ENCODE measurements around the gene COQ10A. TPM values are rescaled to one million over a fixed set of nuclear protein-coding genes. Genes with fewer than 3 reads are reported as not detected.

Gene COQ10A
- total and polyA plus RNA-seq, 9 of the 15 experiments (the other 6 are each of a cell fraction or from before 2014, with no cell fraction given): 3.1 to 26.4 (median 12.7) TPM

DNA sequence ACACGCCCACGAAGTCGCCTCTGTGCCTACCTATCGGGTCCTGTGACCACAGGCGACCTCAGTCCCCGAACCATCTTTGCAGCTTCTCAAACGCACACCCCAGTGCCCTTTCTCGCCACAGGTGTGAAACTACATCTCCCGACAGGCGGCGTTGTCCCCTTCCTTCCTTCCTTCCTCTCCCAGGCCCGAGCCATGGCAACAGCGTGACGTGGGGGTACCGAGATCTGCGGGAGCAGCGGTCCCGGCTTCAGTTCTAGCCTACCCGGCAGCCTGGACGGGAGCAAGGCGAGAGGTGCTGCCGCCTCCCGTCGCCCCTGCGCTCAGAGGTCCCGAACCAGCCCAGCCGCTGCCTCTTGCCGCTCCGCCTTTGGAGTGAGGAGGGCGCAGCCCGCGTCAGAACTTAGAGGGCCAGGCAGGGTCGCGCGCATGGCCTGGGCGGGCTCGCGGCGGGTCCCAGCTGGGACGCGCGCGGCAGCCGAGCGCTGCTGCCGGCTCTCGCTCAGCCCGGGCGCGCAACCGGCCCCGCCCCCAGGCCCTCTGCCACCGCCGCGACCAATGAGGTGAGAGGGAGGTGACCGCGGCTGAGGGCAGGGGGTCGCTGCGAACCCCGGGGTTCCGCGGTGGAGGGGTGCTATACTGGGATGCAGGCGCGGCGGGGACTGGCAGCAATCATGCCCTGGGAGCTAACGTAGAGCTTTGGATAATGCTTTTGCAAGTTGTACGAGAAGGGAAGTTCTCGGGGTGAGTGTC is at the start of gene COQ10A (continued):
- TF ChIP-seq, protein P1, sequence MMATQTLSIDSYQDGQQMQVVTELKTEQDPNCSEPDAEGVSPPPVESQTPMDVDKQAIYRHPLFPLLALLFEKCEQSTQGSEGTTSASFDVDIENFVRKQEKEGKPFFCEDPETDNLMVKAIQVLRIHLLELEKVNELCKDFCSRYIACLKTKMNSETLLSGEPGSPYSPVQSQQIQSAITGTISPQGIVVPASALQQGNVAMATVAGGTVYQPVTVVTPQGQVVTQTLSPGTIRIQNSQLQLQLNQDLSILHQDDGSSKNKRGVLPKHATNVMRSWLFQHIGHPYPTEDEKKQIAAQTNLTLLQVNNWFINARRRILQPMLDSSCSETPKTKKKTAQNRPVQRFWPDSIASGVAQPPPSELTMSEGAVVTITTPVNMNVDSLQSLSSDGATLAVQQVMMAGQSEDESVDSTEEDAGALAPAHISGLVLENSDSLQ (IDR thresholded peaks at IDR 0.05): peak; percentile 50; the same call in 1 of the 2 replicates
- TF ChIP-seq, protein P2, sequence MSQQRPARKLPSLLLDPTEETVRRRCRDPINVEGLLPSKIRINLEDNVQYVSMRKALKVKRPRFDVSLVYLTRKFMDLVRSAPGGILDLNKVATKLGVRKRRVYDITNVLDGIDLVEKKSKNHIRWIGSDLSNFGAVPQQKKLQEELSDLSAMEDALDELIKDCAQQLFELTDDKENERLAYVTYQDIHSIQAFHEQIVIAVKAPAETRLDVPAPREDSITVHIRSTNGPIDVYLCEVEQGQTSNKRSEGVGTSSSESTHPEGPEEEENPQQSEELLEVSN (IDR thresholded peaks at IDR 0.05; ENCODE audit: borderline replicate concordance in 1 of 2, extremely low read depth in 1 of 2, insufficient read depth in 1 of 2, insufficient read length in 1 of 2, low read depth in 1 of 2, low read length in 1 of 2, poor library complexity in 1 of 2, severe bottlenecking in 1 of 2): peak in 1 of 2 experiments; percentile 2
- TF ChIP-seq MAFG (tag; conservative IDR thresholded peaks at IDR 0.05): no peak
- TF ChIP-seq DNMT1 (IDR thresholded peaks at IDR 0.05): no peak
- TF ChIP-seq, protein P3, sequence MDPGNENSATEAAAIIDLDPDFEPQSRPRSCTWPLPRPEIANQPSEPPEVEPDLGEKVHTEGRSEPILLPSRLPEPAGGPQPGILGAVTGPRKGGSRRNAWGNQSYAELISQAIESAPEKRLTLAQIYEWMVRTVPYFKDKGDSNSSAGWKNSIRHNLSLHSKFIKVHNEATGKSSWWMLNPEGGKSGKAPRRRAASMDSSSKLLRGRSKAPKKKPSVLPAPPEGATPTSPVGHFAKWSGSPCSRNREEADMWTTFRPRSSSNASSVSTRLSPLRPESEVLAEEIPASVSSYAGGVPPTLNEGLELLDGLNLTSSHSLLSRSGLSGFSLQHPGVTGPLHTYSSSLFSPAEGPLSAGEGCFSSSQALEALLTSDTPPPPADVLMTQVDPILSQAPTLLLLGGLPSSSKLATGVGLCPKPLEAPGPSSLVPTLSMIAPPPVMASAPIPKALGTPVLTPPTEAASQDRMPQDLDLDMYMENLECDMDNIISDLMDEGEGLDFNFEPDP (CRISPR knock-in tag; IDR thresholded peaks at IDR 0.05): no peak
- no peak for TF ChIP-seq ARID1B (IDR thresholded peaks at IDR 0.05)
- peak; percentile 34 for TF ChIP-seq JUND (IDR thresholded peaks at IDR 0.05; ENCODE audit: borderline replicate concordance, low read depth, low read length)
- peak; percentile 49; the same call in 1 of the 3 replicates for TF ChIP-seq JUND (tag; IDR thresholded peaks at IDR 0.05; ENCODE audit: borderline replicate concordance, low read depth, low read length)
- TF ChIP-seq ZNF282 (CRISPR knock-in tag; IDR thresholded peaks at IDR 0.05): no peak
- no peak for TF ChIP-seq HMG20A (CRISPR knock-in tag; conservative IDR thresholded peaks at IDR 0.05)
- no peak for TF ChIP-seq MCM5 (IDR thresholded peaks at IDR 0.05; ENCODE audit: low read depth)
- TF ChIP-seq MTA1 (IDR thresholded peaks at IDR 0.05; ENCODE audit: borderline replicate concordance): peak; percentile 21; the same call in 1 of the 2 replicates
- TF ChIP-seq NONO (IDR thresholded peaks at IDR 0.05; ENCODE audit: low read depth in 2 of 2, low read length in 1 of 2): peak in 1 of 2 experiments; percentile 63; a peak in 1 of 4 replicates
- TF ChIP-seq RBM17 (IDR thresholded peaks at IDR 0.05; ENCODE audit: borderline replicate concordance, low read depth, low read length): no peak
- TF ChIP-seq, protein P4, sequence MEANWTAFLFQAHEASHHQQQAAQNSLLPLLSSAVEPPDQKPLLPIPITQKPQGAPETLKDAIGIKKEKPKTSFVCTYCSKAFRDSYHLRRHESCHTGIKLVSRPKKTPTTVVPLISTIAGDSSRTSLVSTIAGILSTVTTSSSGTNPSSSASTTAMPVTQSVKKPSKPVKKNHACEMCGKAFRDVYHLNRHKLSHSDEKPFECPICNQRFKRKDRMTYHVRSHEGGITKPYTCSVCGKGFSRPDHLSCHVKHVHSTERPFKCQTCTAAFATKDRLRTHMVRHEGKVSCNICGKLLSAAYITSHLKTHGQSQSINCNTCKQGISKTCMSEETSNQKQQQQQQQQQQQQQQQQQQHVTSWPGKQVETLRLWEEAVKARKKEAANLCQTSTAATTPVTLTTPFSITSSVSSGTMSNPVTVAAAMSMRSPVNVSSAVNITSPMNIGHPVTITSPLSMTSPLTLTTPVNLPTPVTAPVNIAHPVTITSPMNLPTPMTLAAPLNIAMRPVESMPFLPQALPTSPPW (CRISPR knock-in tag; IDR thresholded peaks at IDR 0.05): peak; percentile 68
- TF ChIP-seq, protein P5, sequence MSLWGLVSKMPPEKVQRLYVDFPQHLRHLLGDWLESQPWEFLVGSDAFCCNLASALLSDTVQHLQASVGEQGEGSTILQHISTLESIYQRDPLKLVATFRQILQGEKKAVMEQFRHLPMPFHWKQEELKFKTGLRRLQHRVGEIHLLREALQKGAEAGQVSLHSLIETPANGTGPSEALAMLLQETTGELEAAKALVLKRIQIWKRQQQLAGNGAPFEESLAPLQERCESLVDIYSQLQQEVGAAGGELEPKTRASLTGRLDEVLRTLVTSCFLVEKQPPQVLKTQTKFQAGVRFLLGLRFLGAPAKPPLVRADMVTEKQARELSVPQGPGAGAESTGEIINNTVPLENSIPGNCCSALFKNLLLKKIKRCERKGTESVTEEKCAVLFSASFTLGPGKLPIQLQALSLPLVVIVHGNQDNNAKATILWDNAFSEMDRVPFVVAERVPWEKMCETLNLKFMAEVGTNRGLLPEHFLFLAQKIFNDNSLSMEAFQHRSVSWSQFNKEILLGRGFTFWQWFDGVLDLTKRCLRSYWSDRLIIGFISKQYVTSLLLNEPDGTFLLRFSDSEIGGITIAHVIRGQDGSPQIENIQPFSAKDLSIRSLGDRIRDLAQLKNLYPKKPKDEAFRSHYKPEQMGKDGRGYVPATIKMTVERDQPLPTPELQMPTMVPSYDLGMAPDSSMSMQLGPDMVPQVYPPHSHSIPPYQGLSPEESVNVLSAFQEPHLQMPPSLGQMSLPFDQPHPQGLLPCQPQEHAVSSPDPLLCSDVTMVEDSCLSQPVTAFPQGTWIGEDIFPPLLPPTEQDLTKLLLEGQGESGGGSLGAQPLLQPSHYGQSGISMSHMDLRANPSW (CRISPR knock-in tag; IDR thresholded peaks at IDR 0.05): no peak
- TF ChIP-seq TBP (optimal IDR thresholded peaks at IDR 0.05; ENCODE audit: low read depth, low read length): peak; percentile 59
- peak; percentile 88 for TF ChIP-seq ATF7 (IDR thresholded peaks at IDR 0.05)
- peak; percentile 59; the same call in 1 of the 2 replicates for TF ChIP-seq SOX6 (IDR thresholded peaks at IDR 0.05)
- peak; percentile 84 for TF ChIP-seq KDM5B (IDR thresholded peaks at IDR 0.05; ENCODE audit: insufficient replicate concordance, low read depth, low read length)

Measured in K562 (cell line).